Coronary artery (tissue), 2 donors: ENCODE measurements around the gene EHD1.
A peak's percentile ranks its signal among the peaks of the same experiment; 100 is the strongest.

ENCODE experiments used
- DNase-seq: peaks from one replicate; pipeline ENCODE4 v3.0.0-alpha.2; 2017; ENCODE audit warnings: low spot score
- H3K27ac ChIP-seq, 2 donors: fragments of 200-600 bp; sonication (generic); one replicate each; pipeline ENCODE4 v1.5.1; 2016 to 2019
- H3K4me3 ChIP-seq: fragments of 200-600 bp; sonication (generic); 2 replicates; pipeline ENCODE4 v1.5.1; 2016; ENCODE audit warnings: mild to moderate bottlenecking, moderate library complexity
- CTCF ChIP-seq: fragments of 200-600 bp; sonication (generic); IDR thresholded peaks from one replicate; pipeline ENCODE4 v1.5.1; 2019; ENCODE audit warnings: antibody characterized with exemption

Gene EHD1

GRCh38 chr11:64916040-64916774 lies 37.8 kb upstream of the EHD1 start:
- TF ChIP-seq CTCF = no peak
- DNase-seq = no peak
- Histone ChIP-seq H3K27ac (peak overlapping the region; percentile 74 to 80), H3K4me3 (peak overlapping the region; percentile 89)

GRCh38 chr11:64915376-64915887 lies 37.0 kb upstream of the EHD1 start:
- H3K4me3 ChIP-seq = peak overlapping the region; percentile 89
- no peak for DNase-seq
- no peak for TF ChIP-seq CTCF
- peak overlapping the region in 1 of 2 donors; percentile 80 for H3K27ac ChIP-seq

- no peak overlapping the region for H3K27ac ChIP-seq
- H3K4me3 ChIP-seq = no peak overlapping the region
- no peak for TF ChIP-seq CTCF
- DNase-seq = no peak
Observed at GRCh38 chr11:64914123-64914522, 35.7 kb upstream of the EHD1 start.

GRCh38 chr11:64913171-64913727 lies 34.8 kb upstream of the EHD1 start:
- DNase-seq = no peak
- no peak overlapping the region for H3K27ac ChIP-seq
- no peak overlapping the region for H3K4me3 ChIP-seq
- TF ChIP-seq CTCF = no peak

GRCh38 chr11:64911689-64912088 lies 33.3 kb upstream of the EHD1 start:
- no peak for TF ChIP-seq CTCF
- Histone ChIP-seq H3K4me3 (no peak overlapping the region), H3K27ac (no peak overlapping the region)
- DNase-seq = no peak

GRCh38 chr11:64911142-64911541 lies 32.7 kb upstream of the EHD1 start:
- no peak for TF ChIP-seq CTCF
- H3K27ac ChIP-seq = no peak overlapping the region
- no peak for DNase-seq
- no peak overlapping the region for H3K4me3 ChIP-seq
